Omental fat pad (tissue), 4 donors: ENCODE measurements around the gene AKAP11. TPM values are rescaled to one million over a fixed set of nuclear protein-coding genes. Genes with fewer than 3 reads are reported as not detected.

Experiments used
- ATAC-seq: fragments of 150-250 bp; one replicate; pipeline ENCODE4 v1.9.1; 2016; ENCODE audit warnings: mild to moderate bottlenecking, moderate library complexity; ENCODE audit not compliant: low FRiP score
- DNase-seq: peaks from one replicate; pipeline ENCODE4 v3.0.0-alpha.2; 2019; ENCODE audit warnings: low spot score
- CTCF ChIP-seq, 3 donors: fragments of 450-650 bp; IDR thresholded peaks; one replicate each; pipeline ENCODE4 v1.5.1; 2016 to 2017; ENCODE audit warnings: antibody characterized with exemption in 3 of 3, mild to moderate bottlenecking in 3 of 3, moderate library complexity in 2 of 3
- total RNA-seq, 4 donors: library from RNA; depleted of rRNA; stranded (reverse); fragments of >200 nt; gene quantifications; one replicate each; pipeline ENCODE4 v1.1.0, GENCODE V29; 2016

Gene AKAP11
- total RNA-seq, 4 donors from 2014 or later, result 20.3 to 42.4 (median 28.4) TPM

DNA sequence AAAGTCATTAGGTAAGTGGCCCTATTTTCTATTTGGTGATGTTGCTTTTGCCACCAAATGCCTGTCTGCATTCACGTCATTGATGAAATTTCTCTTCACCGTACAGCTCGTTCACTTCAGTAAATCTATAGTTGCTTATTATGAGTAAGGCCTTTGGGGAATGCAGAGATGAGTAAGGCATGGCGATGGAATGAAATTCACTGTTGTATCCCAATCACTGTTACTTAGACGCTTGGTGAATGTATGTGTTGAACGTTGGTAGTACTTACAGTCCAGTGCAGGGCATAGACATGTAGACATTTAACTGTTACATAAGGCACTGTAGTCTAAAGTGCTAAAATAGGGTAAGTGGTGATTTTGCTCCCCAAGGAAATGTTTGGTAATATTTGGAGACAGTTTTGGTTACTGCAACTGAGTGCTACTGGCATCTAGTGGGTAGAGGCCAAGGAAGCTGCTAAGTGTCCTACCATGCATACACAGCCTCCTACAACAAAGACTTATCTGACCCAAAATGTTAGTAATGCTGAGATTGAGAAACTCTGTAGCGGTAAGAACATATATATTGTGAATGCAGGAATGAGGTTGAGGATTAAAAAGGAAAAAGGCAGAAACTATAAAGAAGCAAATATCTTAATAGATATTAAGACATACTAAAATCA is 5.8 kb downstream of the AKAP11 start:
- ATAC-seq, result no peak
- no peak for DNase-seq
- no peak for TF ChIP-seq CTCF (IDR thresholded peaks at IDR 0.05)

DNA sequence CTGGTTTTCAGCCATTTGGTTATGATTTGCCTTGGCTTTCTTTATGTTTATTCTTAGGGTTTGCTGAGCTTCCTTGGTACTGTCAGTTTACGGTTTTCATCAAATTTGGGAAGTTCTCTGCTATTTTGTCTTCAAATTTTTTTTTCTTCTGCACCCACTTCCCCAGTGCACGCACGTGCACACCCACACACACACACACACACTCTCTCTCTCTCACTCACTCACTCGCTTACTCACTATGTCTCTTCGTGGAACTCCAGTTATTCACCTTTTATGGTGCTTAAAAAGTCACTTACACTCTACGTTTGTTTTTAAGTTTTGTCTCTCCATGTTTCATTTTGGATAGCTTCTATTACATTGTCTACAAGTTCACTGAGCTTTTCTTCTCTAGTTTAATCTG is 7.1 kb downstream of the AKAP11 start:
- TF ChIP-seq CTCF (IDR thresholded peaks at IDR 0.05), result no peak
- ATAC-seq, result no peak

DNA sequence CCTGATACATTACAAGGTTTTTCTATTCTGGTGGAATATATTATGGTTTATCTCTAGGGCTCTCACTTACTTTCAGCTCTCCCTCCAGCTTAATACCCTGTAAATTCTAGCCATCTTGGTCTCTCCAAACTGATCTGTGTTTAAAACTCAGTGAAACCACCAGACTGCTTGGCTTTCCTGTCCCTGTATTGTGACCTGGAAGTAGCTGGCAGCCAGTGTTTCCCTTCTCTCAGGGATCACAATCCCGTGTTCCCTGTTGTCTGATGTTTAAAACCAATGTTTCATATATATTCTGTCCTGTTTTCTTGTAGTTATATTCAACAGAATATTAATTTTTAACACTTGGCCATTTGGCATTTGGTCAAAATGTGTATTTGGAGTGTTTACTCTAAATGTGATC is 8.0 kb downstream of the AKAP11 start:
- TF ChIP-seq CTCF (IDR thresholded peaks at IDR 0.05), result no peak
- no peak for ATAC-seq
- DNase-seq, result no peak

More for the DNA sequence above, 7.1 kb downstream of the AKAP11 start:
- DNase-seq, result no peak

GRCh38 chr13:42280537-42280936 is 8.6 kb downstream of the AKAP11 start:
- no peak for DNase-seq
- no peak for TF ChIP-seq CTCF (IDR thresholded peaks at IDR 0.05)
- ATAC-seq, result no peak

- no peak for TF ChIP-seq CTCF (IDR thresholded peaks at IDR 0.05)
- ATAC-seq (no peak), DNase-seq (no peak)
Observed at GRCh38 chr13:42283574-42283973, 11.6 kb downstream of the AKAP11 start.

- TF ChIP-seq CTCF (IDR thresholded peaks at IDR 0.05), result no peak
- ATAC-seq, result no peak
Observed at GRCh38 chr13:42284068-42284467, 12.1 kb downstream of the AKAP11 start.

GRCh38 chr13:42298392-42298791 is 26.4 kb downstream of the AKAP11 start:
- DNase-seq (no peak), ATAC-seq (no peak)
- TF ChIP-seq CTCF (IDR thresholded peaks at IDR 0.05), result no peak

More at GRCh38 chr13:42284068-42284467, 12.1 kb downstream of the AKAP11 start:
- DNase-seq, result no peak
